Gastroesophageal sphincter (tissue), 3 donors: ENCODE measurements around the gene TEDDM1.

Source experiments
- POLR2A ChIP-seq, 2 donors: fragments of 450-650 bp; IDR thresholded peaks; one replicate each; pipeline ENCODE4 v1.6.1; 2017; ENCODE audit warnings: antibody characterized with exemption in 2 of 2, mild to moderate bottlenecking in 2 of 2, moderate library complexity in 1 of 2
- TF ChIP-seq, protein P1 (sequence below), 4 experiments: fragments of 200-600 bp in 2 of 4; fragments of 450-650 bp in 2 of 4; sonication (generic) in 1 of 4; IDR thresholded peaks; one replicate each; pipeline ENCODE4 v1.5.1; 2017 to 2019; ENCODE audit warnings: antibody characterized with exemption in 4 of 4, mild to moderate bottlenecking in 2 of 4, moderate library complexity in 2 of 4

DNA sequence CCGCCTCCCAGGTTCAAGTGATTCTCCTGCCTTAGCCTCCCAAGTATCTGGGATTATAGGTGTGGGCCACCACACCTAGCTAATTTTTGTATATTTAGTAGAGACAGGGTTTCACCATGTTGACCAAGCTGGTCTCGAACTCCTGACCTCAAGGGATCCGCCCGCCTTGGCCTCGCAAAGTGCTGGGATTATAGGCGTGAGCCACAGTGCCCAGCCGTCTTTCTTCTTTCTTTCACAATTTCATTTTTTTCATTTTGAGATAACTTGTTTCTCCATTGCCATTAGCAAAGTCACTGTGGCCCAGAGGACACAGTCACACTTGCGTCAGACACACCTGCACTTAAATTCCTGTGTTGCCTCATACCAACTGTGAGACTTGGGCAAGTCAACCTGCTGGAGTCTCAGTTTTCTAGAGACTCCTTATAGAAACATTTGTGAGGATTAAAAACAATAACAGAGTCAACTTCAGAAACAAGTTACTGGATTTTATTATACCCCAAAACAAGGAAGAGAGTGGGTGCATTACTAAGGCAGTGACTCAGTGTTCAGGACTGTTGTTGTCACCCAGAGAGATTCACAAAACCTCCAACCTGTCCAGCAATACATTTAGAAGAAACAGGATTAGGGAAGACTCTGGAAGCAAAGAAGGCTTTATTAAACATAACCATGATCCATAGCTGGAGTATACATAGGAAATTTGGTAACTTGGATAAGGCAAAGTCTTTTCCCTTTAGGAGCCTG is 2.6 kb downstream of the TEDDM1 start:
- TF ChIP-seq, protein P1, sequence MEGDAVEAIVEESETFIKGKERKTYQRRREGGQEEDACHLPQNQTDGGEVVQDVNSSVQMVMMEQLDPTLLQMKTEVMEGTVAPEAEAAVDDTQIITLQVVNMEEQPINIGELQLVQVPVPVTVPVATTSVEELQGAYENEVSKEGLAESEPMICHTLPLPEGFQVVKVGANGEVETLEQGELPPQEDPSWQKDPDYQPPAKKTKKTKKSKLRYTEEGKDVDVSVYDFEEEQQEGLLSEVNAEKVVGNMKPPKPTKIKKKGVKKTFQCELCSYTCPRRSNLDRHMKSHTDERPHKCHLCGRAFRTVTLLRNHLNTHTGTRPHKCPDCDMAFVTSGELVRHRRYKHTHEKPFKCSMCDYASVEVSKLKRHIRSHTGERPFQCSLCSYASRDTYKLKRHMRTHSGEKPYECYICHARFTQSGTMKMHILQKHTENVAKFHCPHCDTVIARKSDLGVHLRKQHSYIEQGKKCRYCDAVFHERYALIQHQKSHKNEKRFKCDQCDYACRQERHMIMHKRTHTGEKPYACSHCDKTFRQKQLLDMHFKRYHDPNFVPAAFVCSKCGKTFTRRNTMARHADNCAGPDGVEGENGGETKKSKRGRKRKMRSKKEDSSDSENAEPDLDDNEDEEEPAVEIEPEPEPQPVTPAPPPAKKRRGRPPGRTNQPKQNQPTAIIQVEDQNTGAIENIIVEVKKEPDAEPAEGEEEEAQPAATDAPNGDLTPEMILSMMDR (IDR thresholded peaks at IDR 0.05): no peak
- TF ChIP-seq POLR2A (IDR thresholded peaks at IDR 0.05): no peak
